Astrocyte of the hippocampus (primary cell): ENCODE data around the gene RLIM.
A peak's percentile ranks its signal among the peaks of the same experiment; 100 is the strongest.
"Not testable (repeated sequence)": the region's sequence is repeated elsewhere in the genome, so short reads cannot be mapped to it uniquely, and the experiment has no call there.

Source experiments
- DNase-seq: peaks from one replicate; pipeline ENCODE4 v3.0.0; 2011; ENCODE audit warnings: low read depth, low spot score

RLIM gene, protein sequence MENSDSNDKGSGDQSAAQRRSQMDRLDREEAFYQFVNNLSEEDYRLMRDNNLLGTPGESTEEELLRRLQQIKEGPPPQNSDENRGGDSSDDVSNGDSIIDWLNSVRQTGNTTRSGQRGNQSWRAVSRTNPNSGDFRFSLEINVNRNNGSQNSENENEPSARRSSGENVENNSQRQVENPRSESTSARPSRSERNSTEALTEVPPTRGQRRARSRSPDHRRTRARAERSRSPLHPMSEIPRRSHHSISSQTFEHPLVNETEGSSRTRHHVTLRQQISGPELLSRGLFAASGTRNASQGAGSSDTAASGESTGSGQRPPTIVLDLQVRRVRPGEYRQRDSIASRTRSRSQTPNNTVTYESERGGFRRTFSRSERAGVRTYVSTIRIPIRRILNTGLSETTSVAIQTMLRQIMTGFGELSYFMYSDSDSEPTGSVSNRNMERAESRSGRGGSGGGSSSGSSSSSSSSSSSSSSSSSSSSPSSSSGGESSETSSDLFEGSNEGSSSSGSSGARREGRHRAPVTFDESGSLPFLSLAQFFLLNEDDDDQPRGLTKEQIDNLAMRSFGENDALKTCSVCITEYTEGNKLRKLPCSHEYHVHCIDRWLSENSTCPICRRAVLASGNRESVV

DNA sequence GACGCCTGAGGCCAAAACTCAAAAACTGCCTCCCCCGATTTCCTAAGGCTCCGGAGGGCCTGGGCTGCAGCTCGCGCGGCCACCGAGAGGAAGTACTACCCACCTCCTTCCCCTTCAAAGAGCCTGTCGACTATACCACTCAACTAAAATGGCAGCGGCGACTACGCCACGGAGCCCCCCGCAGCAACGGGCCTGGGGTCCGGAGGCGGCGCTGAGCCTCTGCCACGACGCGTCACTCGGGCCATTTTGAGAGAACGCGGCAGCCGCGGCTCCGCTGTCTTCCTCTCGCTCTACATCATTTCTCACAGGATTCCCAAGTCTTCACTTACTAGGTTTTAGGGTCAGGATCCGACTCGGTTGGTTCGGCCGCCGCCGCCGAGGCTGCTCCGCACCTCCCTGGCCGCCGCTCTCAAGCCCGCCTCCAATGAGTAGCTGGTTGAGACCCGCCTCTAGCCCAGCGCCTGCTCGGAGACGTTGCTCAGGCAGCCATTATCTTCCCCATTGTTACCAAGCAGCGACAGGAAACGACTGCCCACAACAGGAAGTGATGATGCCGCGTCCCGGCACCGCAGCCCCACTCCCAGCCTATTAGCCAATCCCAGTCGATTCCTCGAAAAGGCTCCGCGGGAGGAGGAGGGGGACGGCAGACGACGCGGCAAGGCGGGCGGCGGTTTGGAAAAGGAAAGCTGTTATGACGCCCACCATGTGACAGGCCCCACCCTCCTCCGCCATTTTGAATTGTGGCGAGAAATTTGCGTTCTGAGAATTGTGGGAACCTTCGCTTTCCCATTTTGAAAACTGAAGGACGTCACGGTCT is at the start of gene RLIM:
RLIM (minus strand) TSS at position 532 of the 817 bp plus-strand sequence. CDS start 18,647 bp downstream, outside the sequence.
- peak; percentile 97 for DNase-seq

- peak; percentile 27 for DNase-seq
Measured at GRCh38 chrX:74656079-74656745, 41.8 kb upstream of the RLIM start.

DNA sequence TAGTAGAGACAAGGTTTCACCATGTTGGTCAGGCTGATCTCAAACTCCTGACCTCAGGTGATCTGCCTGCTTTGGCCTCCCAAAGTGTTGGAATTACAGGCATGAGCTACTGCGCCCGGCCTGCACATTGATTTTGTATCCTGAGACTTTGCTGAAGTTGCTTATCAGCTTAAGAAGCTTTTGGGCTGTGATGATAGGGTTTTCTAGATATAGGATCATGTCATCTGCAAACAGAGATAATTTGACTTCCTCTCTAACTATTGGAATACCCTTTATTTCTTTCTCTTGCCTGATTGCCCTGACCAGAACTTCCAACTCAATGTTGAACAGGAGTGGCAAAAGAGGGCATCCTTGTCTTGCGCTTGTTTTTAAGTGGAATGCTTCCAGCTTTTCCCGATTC is 40.5 kb upstream of the RLIM start:
- not testable (repeated sequence) for DNase-seq

DNA sequence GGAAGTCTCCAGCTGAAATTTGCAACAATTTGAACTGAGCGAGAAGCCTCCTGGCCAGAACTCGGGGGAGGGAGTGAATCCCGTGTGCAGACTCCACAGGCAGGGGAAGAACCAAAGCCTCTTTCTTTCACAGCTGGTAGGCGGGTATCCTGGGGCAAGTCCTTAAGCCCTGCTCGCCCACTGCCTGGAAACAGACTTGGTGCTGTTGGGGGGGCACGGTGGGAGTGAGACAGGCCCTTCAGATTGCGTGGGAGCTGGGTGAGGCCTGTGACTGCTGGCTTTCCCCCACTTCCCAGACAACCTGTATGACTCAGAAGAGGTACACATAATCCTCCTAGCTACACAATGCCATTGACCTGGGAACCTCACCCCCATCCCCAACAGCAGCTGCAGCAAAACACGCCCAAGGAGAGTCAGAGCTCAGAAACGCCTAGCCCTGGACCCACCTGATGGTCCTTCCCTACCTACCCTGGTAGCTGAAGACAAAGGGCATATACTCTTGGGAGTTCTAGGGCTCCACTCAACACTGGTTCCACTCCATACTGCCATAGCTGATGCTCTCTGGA is 22.4 kb upstream of the RLIM start:
- no peak for DNase-seq

DNA sequence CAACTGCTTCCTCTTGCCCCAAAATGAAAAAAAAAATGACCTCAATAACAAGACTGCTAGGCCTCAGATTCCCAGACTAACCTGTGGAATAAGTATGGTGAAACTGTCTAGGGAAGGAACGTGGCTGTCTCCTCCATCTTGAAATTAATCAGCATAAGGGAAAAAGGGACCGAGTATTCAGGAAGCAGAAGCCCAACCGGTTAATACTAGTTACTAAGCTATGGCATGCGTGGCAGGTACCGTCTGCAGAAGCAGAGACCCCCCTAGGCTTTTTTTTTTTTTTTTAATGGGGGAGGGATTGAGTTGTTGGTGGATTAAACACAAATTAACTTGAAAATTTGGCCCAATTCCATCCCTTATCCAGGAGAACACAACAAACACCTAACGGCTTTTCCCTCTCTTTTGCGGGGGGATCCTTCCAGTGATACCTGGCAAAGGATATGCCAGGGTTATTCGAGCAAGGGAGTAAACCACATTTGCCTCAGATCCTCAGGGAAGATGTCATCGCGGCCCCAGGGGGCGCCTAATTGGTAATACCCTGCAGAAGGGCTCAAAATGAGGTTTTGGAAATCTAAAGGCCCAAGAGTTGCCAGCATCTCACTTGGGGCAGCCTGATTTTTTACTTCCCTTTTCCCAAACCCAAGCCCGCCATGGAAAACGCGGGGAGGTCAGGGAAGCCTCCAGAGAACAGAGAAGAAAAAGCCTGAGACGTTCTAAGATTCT is 893 bp downstream of the RLIM start:
- peak; percentile 37 for DNase-seq

- DNase-seq: no peak
Measured at GRCh38 chrX:74606799-74607198, 7.6 kb downstream of the RLIM start.

GRCh38 chrX:74606342-74606741 is 8.1 kb downstream of the RLIM start:
- no peak for DNase-seq

GRCh38 chrX:74603040-74603439 is 11.4 kb downstream of the RLIM start:
- DNase-seq: no peak

DNA sequence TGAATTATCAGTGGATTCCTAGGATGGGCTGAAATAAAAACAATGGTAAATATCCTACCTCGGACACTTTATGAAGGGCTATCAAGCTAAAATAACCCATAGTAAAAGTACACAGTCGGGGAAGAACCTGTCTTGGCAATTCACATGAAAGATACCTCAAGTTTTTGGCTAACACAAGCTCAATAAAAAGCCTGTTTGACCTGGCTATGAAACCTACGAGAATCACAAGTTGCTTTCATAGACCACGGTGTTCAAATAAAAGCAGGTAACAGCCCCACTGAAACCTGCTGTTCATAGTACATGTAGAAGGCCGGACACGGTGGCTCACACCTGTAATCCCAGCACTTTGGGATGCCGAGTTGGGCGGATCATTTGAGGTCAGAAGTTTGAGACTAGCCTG is 12.3 kb downstream of the RLIM start:
- DNase-seq: no peak

- DNase-seq: no peak
Measured at GRCh38 chrX:74593593-74593992, 20.8 kb downstream of the RLIM start.

- no peak for DNase-seq
Measured at GRCh38 chrX:74585766-74586165, 28.7 kb downstream of the RLIM start.

DNA sequence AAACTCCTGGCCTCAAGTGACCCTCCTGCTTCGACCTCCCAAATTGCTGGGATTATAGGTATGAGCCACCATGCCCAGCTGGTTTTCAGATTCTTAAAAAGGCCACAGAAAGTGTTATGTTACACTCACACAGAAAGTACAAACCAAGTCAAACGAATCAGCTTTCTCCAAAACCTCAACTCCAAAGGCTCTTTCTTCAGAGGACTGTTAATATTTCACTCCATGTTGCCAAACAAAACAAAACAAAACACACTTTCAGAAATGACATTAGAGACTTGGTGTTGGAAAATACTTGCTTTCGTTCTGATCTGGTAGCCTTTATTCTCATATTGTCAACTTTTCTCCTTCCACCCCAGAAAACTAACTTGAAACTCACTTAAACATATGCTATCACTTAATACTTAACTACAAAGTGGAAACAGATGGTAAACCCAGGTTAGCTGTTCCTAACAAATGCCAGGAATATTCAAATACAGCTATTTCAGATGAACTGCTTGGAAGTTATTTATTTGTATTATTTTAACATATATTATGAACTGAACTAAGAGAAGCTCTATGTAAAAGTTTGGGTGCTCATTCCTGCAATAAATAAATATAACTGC is 34.7 kb downstream of the RLIM start:
- DNase-seq: peak; percentile 29

DNA sequence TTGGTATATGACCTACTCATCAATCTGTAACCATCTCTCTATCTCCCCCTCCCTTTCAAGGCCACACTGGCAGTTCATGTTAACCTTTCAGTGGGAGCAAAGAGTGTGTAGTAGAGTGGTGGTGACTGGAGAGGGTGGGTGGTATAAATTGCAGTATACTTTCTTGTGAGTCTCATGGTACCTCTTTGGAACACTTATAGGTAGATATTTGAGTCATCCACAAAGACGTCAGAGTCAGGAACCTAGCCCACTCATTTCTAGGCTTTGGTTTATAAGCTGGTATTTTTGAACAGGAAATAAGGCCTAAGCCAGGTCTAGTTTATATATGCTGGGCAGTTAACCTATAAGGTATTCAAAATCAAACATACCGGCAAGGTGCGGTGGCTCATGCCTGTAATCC is 36.3 kb downstream of the RLIM start:
- DNase-seq: no peak

- no peak for DNase-seq
Measured at GRCh38 chrX:74557378-74557777, 57.0 kb downstream of the RLIM start.

- no peak for DNase-seq
Measured at GRCh38 chrX:74551934-74552333, 62.5 kb downstream of the RLIM start.

DNA sequence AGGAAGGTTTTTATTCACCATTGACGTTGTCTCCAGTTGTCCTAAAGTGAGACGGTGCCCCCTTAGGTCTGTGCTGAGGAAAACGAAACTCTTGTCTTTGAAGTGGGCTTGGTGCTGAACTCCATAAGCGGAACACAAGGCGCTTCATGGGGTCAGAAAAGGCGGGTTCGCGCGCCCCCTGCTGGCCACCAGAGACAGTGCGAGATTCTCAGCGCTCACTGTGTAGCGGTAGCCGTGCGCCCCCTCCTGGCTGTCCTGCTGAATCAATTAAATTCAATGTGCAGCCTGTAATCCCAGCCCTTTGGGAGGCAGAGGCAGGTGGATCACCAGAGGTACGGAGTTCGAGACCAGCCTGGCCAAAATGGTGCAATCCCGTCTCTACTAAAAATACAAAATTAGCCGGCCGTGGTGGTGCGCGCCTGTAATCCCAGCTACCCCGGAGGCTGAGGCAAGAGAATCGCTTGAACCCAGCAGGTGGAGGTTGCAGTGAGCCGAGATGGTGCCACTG is 64.1 kb downstream of the RLIM start:
- peak; percentile 84 for DNase-seq

DNA sequence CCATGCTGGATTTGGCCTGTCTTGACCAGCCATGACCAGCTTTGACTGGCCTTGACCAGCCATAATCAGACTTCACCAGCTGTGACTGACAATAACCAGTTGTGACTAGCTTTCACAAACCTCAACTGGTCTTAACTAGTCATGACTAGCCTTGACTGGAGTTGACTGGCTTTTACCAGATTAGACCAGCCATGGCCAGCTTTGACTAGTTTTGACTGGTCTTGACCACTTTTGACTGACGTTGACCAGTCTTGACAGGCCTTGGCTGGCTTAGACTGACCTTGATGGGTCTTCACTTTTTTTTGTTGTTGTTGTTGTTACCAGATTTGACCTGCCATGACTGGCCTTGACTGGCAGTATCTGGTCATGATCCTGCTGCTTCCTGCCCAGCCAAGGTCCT is 67.4 kb downstream of the RLIM start:
- no peak for DNase-seq

DNA sequence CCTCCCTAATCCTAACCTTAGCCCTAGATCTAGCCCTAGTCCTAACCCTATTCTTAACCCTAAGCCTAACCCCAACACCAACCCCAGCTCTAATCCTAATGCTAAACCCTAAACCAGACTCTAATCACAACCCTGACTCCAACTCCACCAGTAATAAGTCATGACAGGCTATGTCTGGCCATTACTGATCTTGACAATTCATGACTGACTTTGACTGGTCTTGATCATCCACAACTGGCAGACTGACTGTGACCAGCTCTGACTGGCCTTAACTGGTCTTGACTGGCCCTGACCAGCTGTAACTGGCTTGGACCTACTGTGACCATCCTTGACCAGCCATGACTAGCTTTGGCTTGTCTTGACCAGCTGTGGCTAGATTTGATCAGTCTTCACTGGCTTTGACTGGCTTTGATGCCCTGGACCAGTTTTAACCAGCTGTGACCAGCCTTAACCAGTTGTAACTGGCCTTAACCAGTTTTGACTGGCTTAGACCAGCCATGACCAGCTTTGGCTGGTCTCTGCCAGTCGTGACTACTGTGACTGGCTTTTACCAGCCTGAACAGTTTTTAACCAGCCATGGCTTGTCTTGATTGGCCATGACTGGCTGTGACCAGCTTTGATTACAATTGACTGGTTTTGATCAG is 68.4 kb downstream of the RLIM start:
- no peak for DNase-seq

DNA sequence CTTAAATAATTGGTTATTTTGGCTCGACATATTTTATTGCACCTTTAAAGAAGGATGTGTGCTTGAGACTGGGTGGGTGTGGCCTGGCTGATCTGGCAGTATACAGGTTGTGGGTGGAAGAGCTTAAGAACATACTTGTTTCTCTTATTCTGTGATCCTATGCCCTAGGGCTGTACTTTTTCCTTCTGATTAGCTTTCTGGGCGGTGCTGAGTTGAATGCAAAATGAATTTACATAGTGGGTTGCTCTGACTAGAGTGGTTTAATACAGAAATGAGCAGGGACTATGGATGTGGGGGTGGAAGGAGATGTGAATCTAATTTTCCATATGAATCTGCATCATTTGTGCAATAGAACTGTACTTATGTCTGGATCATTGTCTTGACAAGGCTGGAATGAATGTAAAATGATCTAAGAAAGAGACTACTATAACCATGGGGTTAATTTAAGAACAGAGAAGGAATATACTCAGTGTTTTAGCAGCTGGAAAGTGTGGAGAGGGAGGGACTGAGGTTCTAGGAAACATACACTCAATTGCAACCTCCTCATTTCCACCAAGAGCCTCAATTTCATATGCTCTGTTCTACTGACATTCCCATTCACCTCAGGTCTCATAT is 73.7 kb downstream of the RLIM start:
- no peak for DNase-seq
